ENCODE measurements around the gene COL6A1. TPM values are rescaled to one million over a fixed set of nuclear protein-coding genes. Genes with fewer than 3 reads are reported as not detected.

The COL6A1 gene
- total and polyA plus RNA-seq, 10 donors, result 76.5 to 190 (median 129) TPM

- intact Hi-C loops (cut with DNase I; ENCODE audit: low total_unique reads), result no loop called here
- H3K9me3 ChIP-seq, result peaks cover 0 to 39% (median 22%) of the 10 kb centered on the region in 8 donors
- H3K4me1 ChIP-seq, result peaks cover 0 to under 1% (median 0%) of the 10 kb centered on the region in 6 donors
- TF ChIP-seq POLR2A (IDR thresholded peaks at IDR 0.05) (no peak), POLR2AphosphoS5 (IDR thresholded peaks at IDR 0.05) (no peak)
- TF ChIP-seq, protein P1, sequence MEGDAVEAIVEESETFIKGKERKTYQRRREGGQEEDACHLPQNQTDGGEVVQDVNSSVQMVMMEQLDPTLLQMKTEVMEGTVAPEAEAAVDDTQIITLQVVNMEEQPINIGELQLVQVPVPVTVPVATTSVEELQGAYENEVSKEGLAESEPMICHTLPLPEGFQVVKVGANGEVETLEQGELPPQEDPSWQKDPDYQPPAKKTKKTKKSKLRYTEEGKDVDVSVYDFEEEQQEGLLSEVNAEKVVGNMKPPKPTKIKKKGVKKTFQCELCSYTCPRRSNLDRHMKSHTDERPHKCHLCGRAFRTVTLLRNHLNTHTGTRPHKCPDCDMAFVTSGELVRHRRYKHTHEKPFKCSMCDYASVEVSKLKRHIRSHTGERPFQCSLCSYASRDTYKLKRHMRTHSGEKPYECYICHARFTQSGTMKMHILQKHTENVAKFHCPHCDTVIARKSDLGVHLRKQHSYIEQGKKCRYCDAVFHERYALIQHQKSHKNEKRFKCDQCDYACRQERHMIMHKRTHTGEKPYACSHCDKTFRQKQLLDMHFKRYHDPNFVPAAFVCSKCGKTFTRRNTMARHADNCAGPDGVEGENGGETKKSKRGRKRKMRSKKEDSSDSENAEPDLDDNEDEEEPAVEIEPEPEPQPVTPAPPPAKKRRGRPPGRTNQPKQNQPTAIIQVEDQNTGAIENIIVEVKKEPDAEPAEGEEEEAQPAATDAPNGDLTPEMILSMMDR (IDR thresholded peaks at IDR 0.05 in 8 of 11, conservative IDR thresholded peaks at IDR 0.05 in 3 of 11), result no peak
- H3K36me3 ChIP-seq, result no peaks in the 10 kb centered on the region
- no peak for DNase-seq
- WGBS, 5 donors, result 74 to 81% (median 77%) methylated on average over 4 of the region's 4 CpGs
- H3K27ac ChIP-seq, result no peak overlapping the region
- no peak overlapping the region for H3K4me3 ChIP-seq
- peaks cover 0 to 22% (median 0%) of the 10 kb centered on the region in 7 donors for H3K27me3 ChIP-seq (replicated peaks in 1 of 7)
Observed at GRCh38 chr21:45965084-45965809, 16.3 kb upstream of the COL6A1 start.

- TF ChIP-seq POLR2A (IDR thresholded peaks at IDR 0.05), result no peak
- TF ChIP-seq POLR2AphosphoS5 (IDR thresholded peaks at IDR 0.05), result no peak
- TF ChIP-seq, protein P1 (IDR thresholded peaks at IDR 0.05 in 8 of 11, conservative IDR thresholded peaks at IDR 0.05 in 3 of 11), result no peak
- no peak for DNase-seq
- intact Hi-C loops (cut with DNase I; ENCODE audit: low total_unique reads), result no loop called here
- H3K27me3 ChIP-seq (replicated peaks in 1 of 7), result peaks cover 0 to 28% (median 2%) of the 10 kb centered on the region in 7 donors
- no peak overlapping the region for H3K4me3 ChIP-seq
- H3K36me3 ChIP-seq, result no peaks in the 10 kb centered on the region
- 67 to 79% (median 72%) methylated on average over 9 of the region's 9 CpGs for WGBS, 5 donors
- peaks cover 0 to 16% (median 12%) of the 10 kb centered on the region in 6 donors for H3K4me1 ChIP-seq
- no peak overlapping the region for H3K27ac ChIP-seq
- H3K9me3 ChIP-seq, result peaks cover 0 to 24% (median 15%) of the 10 kb centered on the region in 8 donors
Observed at GRCh38 chr21:45966791-45967394, 14.7 kb upstream of the COL6A1 start.

GRCh38 chr21:45969921-45970673 is 11.5 kb upstream of the COL6A1 start:
- no peak for DNase-seq
- Histone ChIP-seq H3K36me3 (no peaks in the 10 kb centered on the region), H3K27me3 (replicated peaks in 1 of 7) (peaks cover 0 to 60% (median 32%) of the 10 kb centered on the region in 7 donors), H3K4me1 (peaks cover 21 to 48% (median 42%) of the 10 kb centered on the region in 6 donors), H3K9me3 (peaks cover 0 to 4% (median 2%) of the 10 kb centered on the region in 8 donors), H3K27ac (no peak overlapping the region), H3K4me3 (no peak overlapping the region)
- TF ChIP-seq, protein P1 (IDR thresholded peaks at IDR 0.05 in 8 of 11, conservative IDR thresholded peaks at IDR 0.05 in 3 of 11), result no peak
- TF ChIP-seq POLR2A (IDR thresholded peaks at IDR 0.05) (no peak), POLR2AphosphoS5 (IDR thresholded peaks at IDR 0.05) (no peak)
- WGBS, 5 donors, result 65 to 82% (median 72%) methylated on average over 17 to 22 of the region's 22 CpGs
- intact Hi-C loops (cut with DNase I; ENCODE audit: low total_unique reads), result no loop called here

All from spleen (tissue), 11 donors.